Upper lobe of left lung (tissue), 4 donors: Measurements from ENCODE around the gene INPPL1.

Source experiments
- EP300 ChIP-seq, 4 donors: sonication (generic); formaldehyde crosslinking; IDR thresholded peaks; one replicate each; pipeline ENCODE4 v1.5.1; 2017; ENCODE audit warnings: antibody characterized with exemption in 4 of 4, control low read depth in 2 of 4
- POLR2AphosphoS5 ChIP-seq, 2 donors: sonication (generic); formaldehyde crosslinking; IDR thresholded peaks; one replicate each; pipeline ENCODE4 v1.5.1; 2017; ENCODE audit warnings: antibody characterized with exemption in 2 of 2
- TF ChIP-seq, protein P1 (sequence below), 6 experiments: fragments of 450-650 bp in 4 of 6; fragments of 200-600 bp in 2 of 6; sonication (generic) in 2 of 6; IDR thresholded peaks; one replicate each; pipeline ENCODE4 v1.5.1; 2016 to 2019; ENCODE audit warnings: antibody characterized with exemption in 6 of 6

DNA sequence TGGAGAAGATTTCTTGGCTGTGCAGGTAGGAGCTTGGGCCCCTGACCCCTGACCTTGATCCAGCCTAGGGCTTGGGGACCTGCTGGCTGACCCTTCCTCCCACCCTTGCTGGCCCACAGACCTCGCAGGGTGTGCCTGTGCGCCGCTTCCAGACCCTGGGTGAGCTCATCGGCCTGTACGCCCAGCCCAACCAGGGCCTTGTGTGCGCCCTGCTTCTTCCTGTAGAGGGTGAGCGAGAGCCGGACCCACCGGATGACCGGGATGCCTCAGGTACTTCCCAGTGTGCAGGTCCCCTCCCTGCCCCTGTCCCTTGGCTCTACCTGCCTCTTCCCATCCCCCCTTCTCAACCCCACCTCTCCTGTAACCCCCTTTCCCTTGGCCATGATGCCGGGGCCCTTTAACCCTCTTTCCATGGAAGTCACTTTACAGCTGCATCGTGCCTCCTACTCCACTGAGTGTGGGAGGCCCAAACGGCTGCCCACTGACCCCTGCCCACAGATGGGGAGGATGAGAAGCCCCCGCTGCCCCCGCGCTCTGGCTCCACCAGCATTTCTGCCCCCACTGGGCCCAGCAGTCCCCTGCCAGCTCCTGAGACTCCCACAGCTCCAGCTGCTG, 3.8 kb downstream of the INPPL1 start:
- TF ChIP-seq EP300 (IDR thresholded peaks at IDR 0.05) (no peak), POLR2AphosphoS5 (IDR thresholded peaks at IDR 0.05) (no peak)
- TF ChIP-seq, protein P1, sequence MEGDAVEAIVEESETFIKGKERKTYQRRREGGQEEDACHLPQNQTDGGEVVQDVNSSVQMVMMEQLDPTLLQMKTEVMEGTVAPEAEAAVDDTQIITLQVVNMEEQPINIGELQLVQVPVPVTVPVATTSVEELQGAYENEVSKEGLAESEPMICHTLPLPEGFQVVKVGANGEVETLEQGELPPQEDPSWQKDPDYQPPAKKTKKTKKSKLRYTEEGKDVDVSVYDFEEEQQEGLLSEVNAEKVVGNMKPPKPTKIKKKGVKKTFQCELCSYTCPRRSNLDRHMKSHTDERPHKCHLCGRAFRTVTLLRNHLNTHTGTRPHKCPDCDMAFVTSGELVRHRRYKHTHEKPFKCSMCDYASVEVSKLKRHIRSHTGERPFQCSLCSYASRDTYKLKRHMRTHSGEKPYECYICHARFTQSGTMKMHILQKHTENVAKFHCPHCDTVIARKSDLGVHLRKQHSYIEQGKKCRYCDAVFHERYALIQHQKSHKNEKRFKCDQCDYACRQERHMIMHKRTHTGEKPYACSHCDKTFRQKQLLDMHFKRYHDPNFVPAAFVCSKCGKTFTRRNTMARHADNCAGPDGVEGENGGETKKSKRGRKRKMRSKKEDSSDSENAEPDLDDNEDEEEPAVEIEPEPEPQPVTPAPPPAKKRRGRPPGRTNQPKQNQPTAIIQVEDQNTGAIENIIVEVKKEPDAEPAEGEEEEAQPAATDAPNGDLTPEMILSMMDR (IDR thresholded peaks at IDR 0.05), result no peak
